GM12875 (cell line): Measurements from ENCODE around the gene CCDC83.
"Not testable (repeated sequence)": the region's sequence is repeated elsewhere in the genome, so short reads cannot be mapped to it uniquely, and the experiment has no call there.

Source experiments
- H3K4me3 ChIP-seq: one replicate; pipeline ENCODE4 v1.5.1; 2011; ENCODE audit warnings: low read depth, low read length, control low read depth
- CTCF ChIP-seq: IDR thresholded peaks from 2 replicates; pipeline ENCODE4 v1.5.1; 2011; ENCODE audit warnings: low read depth, mild to moderate bottlenecking, control low read depth, inconsistent platforms, low read length, moderate library complexity, borderline replicate concordance; ENCODE audit not compliant: insufficient read depth

Gene CCDC83

GRCh38 chr11:85949798-85950197 is 94.6 kb downstream of the CCDC83 start:
- no peak for TF ChIP-seq CTCF
- no peak overlapping the region for H3K4me3 ChIP-seq

GRCh38 chr11:85950317-85951048 is 95.3 kb downstream of the CCDC83 start:
- no peak overlapping the region for H3K4me3 ChIP-seq
- no peak for TF ChIP-seq CTCF

GRCh38 chr11:85951049-85951405 is 95.8 kb downstream of the CCDC83 start:
- no peak overlapping the region for H3K4me3 ChIP-seq
- TF ChIP-seq CTCF: no peak

- TF ChIP-seq CTCF: no peak
Observed at GRCh38 chr11:85951428-85952107, 96.4 kb downstream of the CCDC83 start.

GRCh38 chr11:85952108-85952485 is 96.9 kb downstream of the CCDC83 start:
- H3K4me3 ChIP-seq: not testable (repeated sequence)

More at GRCh38 chr11:85951428-85952107, 96.4 kb downstream of the CCDC83 start:
- no peak overlapping the region for H3K4me3 ChIP-seq

GRCh38 chr11:85953491-85954143 is 98.4 kb downstream of the CCDC83 start:
- H3K4me3 ChIP-seq: no peak overlapping the region
- TF ChIP-seq CTCF: no peak

GRCh38 chr11:85955531-85955930 is 100.3 kb downstream of the CCDC83 start:
- TF ChIP-seq CTCF: no peak
- H3K4me3 ChIP-seq: no peak overlapping the region
